NCI-H1417 treated with DMSO at 0.1 percent for 48 hours (cell line): ENCODE measurements around the gene PTPN23.
A peak's percentile ranks its signal among the peaks of the same experiment; 100 is the strongest.
"Not testable (repeated sequence)": the region's sequence is repeated elsewhere in the genome, so short reads cannot be mapped to it uniquely, and the experiment has no call there.

Experiments used
- DNase-seq: peaks from one replicate; lab custom pipeline; 2025; lab: John Stamatoyannopoulos, UW

Gene PTPN23

GRCh38 chr3:47380601-47381316 lies at the start of gene PTPN23:
PTPN23 (plus strand) TSS chr3:47381021; CDS start chr3:47381097, 76 bp downstream.
- peak; percentile 84 for DNase-seq

- DNase-seq, result no peak
Observed at GRCh38 chr3:47333907-47334306, 46.9 kb upstream of the PTPN23 start.

GRCh38 chr3:47337656-47338055 lies 43.2 kb upstream of the PTPN23 start:
- DNase-seq, result no peak

GRCh38 chr3:47339951-47340350 lies 40.9 kb upstream of the PTPN23 start:
- no peak for DNase-seq

- no peak for DNase-seq
Observed at GRCh38 chr3:47340866-47341265, 40.0 kb upstream of the PTPN23 start.

- DNase-seq, result no peak
Observed at GRCh38 chr3:47342151-47342550, 38.7 kb upstream of the PTPN23 start.

- DNase-seq, result no peak
Observed at GRCh38 chr3:47342812-47343211, 38.0 kb upstream of the PTPN23 start.

- no peak for DNase-seq
Observed at GRCh38 chr3:47343471-47343971, 37.3 kb upstream of the PTPN23 start.

GRCh38 chr3:47344971-47345370 lies 35.9 kb upstream of the PTPN23 start:
- no peak for DNase-seq

- no peak for DNase-seq
Observed at GRCh38 chr3:47347217-47347801, 33.5 kb upstream of the PTPN23 start.

GRCh38 chr3:47348411-47349154 lies 32.2 kb upstream of the PTPN23 start:
- no peak for DNase-seq

GRCh38 chr3:47355010-47355409 lies 25.8 kb upstream of the PTPN23 start:
- no peak for DNase-seq

GRCh38 chr3:47356201-47356600 lies 24.6 kb upstream of the PTPN23 start:
- DNase-seq, result no peak

GRCh38 chr3:47359323-47359722 lies 21.5 kb upstream of the PTPN23 start:
- no peak for DNase-seq

- DNase-seq, result not testable (repeated sequence)
Observed at GRCh38 chr3:47360110-47360517, 20.7 kb upstream of the PTPN23 start.

GRCh38 chr3:47362701-47363100 lies 18.1 kb upstream of the PTPN23 start:
- DNase-seq, result no peak

GRCh38 chr3:47365213-47366153 lies 15.3 kb upstream of the PTPN23 start:
- no peak for DNase-seq

GRCh38 chr3:47366833-47367232 lies 14.0 kb upstream of the PTPN23 start:
- DNase-seq, result no peak

GRCh38 chr3:47367631-47368030 lies 13.2 kb upstream of the PTPN23 start:
- no peak for DNase-seq

- DNase-seq, result not testable (repeated sequence)
Observed at GRCh38 chr3:47370020-47370419, 10.8 kb upstream of the PTPN23 start.

GRCh38 chr3:47370887-47371697 lies 9.7 kb upstream of the PTPN23 start:
- DNase-seq, result no peak
